ENCODE measurements around the gene ATP12A.

Gene ATP12A

DNA sequence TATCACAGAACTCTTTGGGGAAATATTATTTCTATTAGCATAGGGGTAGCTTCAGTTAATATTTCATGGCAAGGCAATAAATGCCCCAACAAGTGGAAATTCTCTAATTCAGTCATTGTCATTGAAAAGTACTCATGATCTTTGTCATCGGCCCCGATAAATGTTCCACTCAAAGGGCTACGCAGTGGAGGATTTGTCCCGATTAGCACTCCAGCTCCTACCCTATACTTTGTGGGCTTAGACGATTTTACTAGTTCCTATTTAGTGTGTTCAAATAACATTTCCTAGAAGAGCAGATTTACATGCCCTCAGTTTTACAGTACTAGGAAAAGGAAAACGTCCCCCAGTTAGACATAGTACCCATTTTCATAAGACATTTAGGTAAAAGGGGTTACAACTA, 38.0 kb upstream of the ATP12A start:
- H2BK15ac ChIP-seq (ENCODE audit: low read length) = no peak overlapping the region
- H4K91ac ChIP-seq (ENCODE audit: low read depth, low read length, poor library complexity) = no peak overlapping the region
- no peak overlapping the region for H2BK120ac ChIP-seq (ENCODE audit: low read depth, low read length)
- no peaks in the 10 kb centered on the region for H3K4me1 ChIP-seq (ENCODE audit: control insufficient read depth in 2 of 2, insufficient read depth in 1 of 2, low read depth in 1 of 2, low read length in 2 of 2)
- no peak overlapping the region for H3K4me3 ChIP-seq (ENCODE audit: low read length in 2 of 2)
- H3K36me3 ChIP-seq (replicated peaks in 1 of 2; ENCODE audit: control insufficient read depth in 2 of 2, insufficient read depth in 2 of 2, low read length in 2 of 2) = no peaks in the 10 kb centered on the region
- no peak overlapping the region for H3K14ac ChIP-seq (ENCODE audit: low read length)
- no peaks in the 10 kb centered on the region for H3K79me1 ChIP-seq (ENCODE audit: low read depth, low read length)
- H3K4me2 ChIP-seq (ENCODE audit: insufficient read depth, low read length, poor library complexity, severe bottlenecking) = no peak overlapping the region
- no peak overlapping the region for H4K8ac ChIP-seq (ENCODE audit: low read depth, low read length)
- no peak overlapping the region for H2BK5ac ChIP-seq (ENCODE audit: low read length)
- H2BK12ac ChIP-seq (ENCODE audit: low read length) = no peak overlapping the region
- H3K9me3 ChIP-seq (replicated peaks in 1 of 2; ENCODE audit: control insufficient read depth in 2 of 2, insufficient read depth in 1 of 2, low read depth in 1 of 2, low read length in 2 of 2) = no peaks in the 10 kb centered on the region
- H3K23ac ChIP-seq (ENCODE audit: low read depth, low read length, poor library complexity) = no peak overlapping the region
- H3K18ac ChIP-seq (ENCODE audit: low read length) = no peak overlapping the region
- H3K27ac ChIP-seq (replicated peaks; ENCODE audit: low read length) = no peak overlapping the region
- no peaks in the 10 kb centered on the region for H3K27me3 ChIP-seq (ENCODE audit: control insufficient read depth in 3 of 3, insufficient read depth in 3 of 3, low read depth in 1 of 3, low read length in 3 of 3)
- H2AFZ ChIP-seq (ENCODE audit: low read length) = no peak overlapping the region
- no peak overlapping the region for H3K4ac ChIP-seq (ENCODE audit: low read length)
- WGBS, 2 donors (ENCODE audit: extremely low coverage in 2 of 2, insufficient read length in 2 of 2, insufficient replicate concordance in 1 of 2) = no CpG with 5 or more reads among the region's 6 CpGs
- no peak overlapping the region for H3K9ac ChIP-seq (ENCODE audit: low read depth, low read length, poor library complexity)
- no peak for DNase-seq (ENCODE audit: low spot score)
- no peak overlapping the region for H2AK5ac ChIP-seq (ENCODE audit: low read depth, low read length)

DNA sequence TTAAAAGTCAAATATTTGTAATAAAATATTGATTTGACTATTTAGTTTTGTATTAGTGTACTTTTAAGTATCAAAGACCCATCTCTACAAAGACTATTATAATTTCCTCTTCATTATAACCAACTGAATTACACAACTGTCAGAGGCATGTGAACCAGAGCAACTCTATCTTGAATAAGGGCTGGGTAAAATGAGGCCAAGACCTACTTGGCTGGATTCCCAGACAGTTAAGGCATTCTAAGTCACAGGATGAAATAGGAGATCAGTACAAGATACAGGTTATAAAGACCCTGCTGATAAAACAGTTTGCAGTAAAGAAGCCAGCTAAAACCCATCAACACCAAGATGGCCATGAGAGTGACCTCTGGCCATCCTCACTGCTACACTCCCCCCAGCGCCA, 36.2 kb upstream of the ATP12A start:
- H3K9ac ChIP-seq (ENCODE audit: low read depth, low read length, poor library complexity) = no peak overlapping the region
- no peak overlapping the region for H3K4ac ChIP-seq (ENCODE audit: low read length)
- H4K91ac ChIP-seq (ENCODE audit: low read depth, low read length, poor library complexity) = no peak overlapping the region
- no peak overlapping the region for H2BK120ac ChIP-seq (ENCODE audit: low read depth, low read length)
- H3K27me3 ChIP-seq (ENCODE audit: control insufficient read depth in 3 of 3, insufficient read depth in 3 of 3, low read depth in 1 of 3, low read length in 3 of 3) = no peaks in the 10 kb centered on the region
- H3K79me1 ChIP-seq (ENCODE audit: low read depth, low read length) = no peaks in the 10 kb centered on the region
- H3K18ac ChIP-seq (ENCODE audit: low read length) = no peak overlapping the region
- no peaks in the 10 kb centered on the region for H3K36me3 ChIP-seq (replicated peaks in 1 of 2; ENCODE audit: control insufficient read depth in 2 of 2, insufficient read depth in 2 of 2, low read length in 2 of 2)
- no peak overlapping the region for H3K23ac ChIP-seq (ENCODE audit: low read depth, low read length, poor library complexity)
- H3K4me1 ChIP-seq (ENCODE audit: control insufficient read depth in 2 of 2, insufficient read depth in 1 of 2, low read depth in 1 of 2, low read length in 2 of 2) = no peaks in the 10 kb centered on the region
- no peak overlapping the region for H2BK12ac ChIP-seq (ENCODE audit: low read length)
- no CpG with 5 or more reads among the region's 1 CpG for WGBS, 2 donors (ENCODE audit: extremely low coverage in 2 of 2, insufficient read length in 2 of 2, insufficient replicate concordance in 1 of 2)
- DNase-seq (ENCODE audit: low spot score) = no peak
- H2BK15ac ChIP-seq (ENCODE audit: low read length) = no peak overlapping the region
- no peak overlapping the region for H3K27ac ChIP-seq (replicated peaks; ENCODE audit: low read length)
- H3K4me3 ChIP-seq (ENCODE audit: low read length in 2 of 2) = no peak overlapping the region
- no peak overlapping the region for H2BK5ac ChIP-seq (ENCODE audit: low read length)
- no peak overlapping the region for H2AFZ ChIP-seq (ENCODE audit: low read length)
- H2AK5ac ChIP-seq (ENCODE audit: low read depth, low read length) = no peak overlapping the region
- no peak overlapping the region for H3K14ac ChIP-seq (ENCODE audit: low read length)
- no peak overlapping the region for H3K4me2 ChIP-seq (ENCODE audit: insufficient read depth, low read length, poor library complexity, severe bottlenecking)
- no peaks in the 10 kb centered on the region for H3K9me3 ChIP-seq (replicated peaks in 1 of 2; ENCODE audit: control insufficient read depth in 2 of 2, insufficient read depth in 1 of 2, low read depth in 1 of 2, low read length in 2 of 2)
- no peak overlapping the region for H4K8ac ChIP-seq (ENCODE audit: low read depth, low read length)

DNA sequence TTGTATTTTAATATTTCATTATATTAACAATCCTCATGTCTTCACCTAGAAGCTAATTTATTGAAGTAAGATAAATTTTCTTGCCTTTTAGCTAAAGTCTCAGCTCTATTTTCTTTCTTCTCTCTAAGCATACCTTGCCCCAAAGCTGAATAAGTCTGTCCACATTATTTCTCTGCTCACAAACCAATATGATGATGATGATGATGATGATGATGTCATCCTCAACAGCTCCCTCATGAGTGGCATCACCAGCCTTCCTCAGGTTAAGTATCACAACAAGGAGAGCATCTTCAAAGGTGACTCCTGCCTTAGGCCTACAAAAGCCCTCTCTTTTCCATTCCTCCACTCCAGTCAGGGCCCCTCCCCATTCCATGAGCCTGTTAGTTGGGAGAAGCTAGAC, 31.9 kb upstream of the ATP12A start:
- Histone ChIP-seq H3K27me3 (ENCODE audit: control insufficient read depth in 3 of 3, insufficient read depth in 3 of 3, low read depth in 1 of 3, low read length in 3 of 3) (peaks cover 0 to 2% (median 0%) of the 10 kb centered on the region in 3 experiments), H3K9me3 (replicated peaks in 1 of 2; ENCODE audit: control insufficient read depth in 2 of 2, insufficient read depth in 1 of 2, low read depth in 1 of 2, low read length in 2 of 2) (no peaks in the 10 kb centered on the region), H2BK15ac (ENCODE audit: low read length) (no peak overlapping the region), H2BK5ac (ENCODE audit: low read length) (no peak overlapping the region), H2AK5ac (ENCODE audit: low read depth, low read length) (no peak overlapping the region), H3K4me2 (ENCODE audit: insufficient read depth, low read length, poor library complexity, severe bottlenecking) (no peak overlapping the region), H3K4me3 (ENCODE audit: low read length in 2 of 2) (no peak overlapping the region), H3K4ac (ENCODE audit: low read length) (no peak overlapping the region), H3K14ac (ENCODE audit: low read length) (no peak overlapping the region), H3K36me3 (replicated peaks in 1 of 2; ENCODE audit: control insufficient read depth in 2 of 2, insufficient read depth in 2 of 2, low read length in 2 of 2) (no peaks in the 10 kb centered on the region), H4K8ac (ENCODE audit: low read depth, low read length) (no peak overlapping the region), H3K23ac (ENCODE audit: low read depth, low read length, poor library complexity) (no peak overlapping the region), H2BK120ac (ENCODE audit: low read depth, low read length) (no peak overlapping the region), H3K79me1 (ENCODE audit: low read depth, low read length) (no peaks in the 10 kb centered on the region), H2BK12ac (ENCODE audit: low read length) (no peak overlapping the region), H3K27ac (replicated peaks; ENCODE audit: low read length) (no peak overlapping the region), H3K9ac (ENCODE audit: low read depth, low read length, poor library complexity) (no peak overlapping the region), H3K4me1 (ENCODE audit: control insufficient read depth in 2 of 2, insufficient read depth in 1 of 2, low read depth in 1 of 2, low read length in 2 of 2) (no peaks in the 10 kb centered on the region), H3K18ac (ENCODE audit: low read length) (no peak overlapping the region), H4K91ac (ENCODE audit: low read depth, low read length, poor library complexity) (no peak overlapping the region), H2AFZ (ENCODE audit: low read length) (no peak overlapping the region)
- no peak for DNase-seq (ENCODE audit: low spot score)

DNA sequence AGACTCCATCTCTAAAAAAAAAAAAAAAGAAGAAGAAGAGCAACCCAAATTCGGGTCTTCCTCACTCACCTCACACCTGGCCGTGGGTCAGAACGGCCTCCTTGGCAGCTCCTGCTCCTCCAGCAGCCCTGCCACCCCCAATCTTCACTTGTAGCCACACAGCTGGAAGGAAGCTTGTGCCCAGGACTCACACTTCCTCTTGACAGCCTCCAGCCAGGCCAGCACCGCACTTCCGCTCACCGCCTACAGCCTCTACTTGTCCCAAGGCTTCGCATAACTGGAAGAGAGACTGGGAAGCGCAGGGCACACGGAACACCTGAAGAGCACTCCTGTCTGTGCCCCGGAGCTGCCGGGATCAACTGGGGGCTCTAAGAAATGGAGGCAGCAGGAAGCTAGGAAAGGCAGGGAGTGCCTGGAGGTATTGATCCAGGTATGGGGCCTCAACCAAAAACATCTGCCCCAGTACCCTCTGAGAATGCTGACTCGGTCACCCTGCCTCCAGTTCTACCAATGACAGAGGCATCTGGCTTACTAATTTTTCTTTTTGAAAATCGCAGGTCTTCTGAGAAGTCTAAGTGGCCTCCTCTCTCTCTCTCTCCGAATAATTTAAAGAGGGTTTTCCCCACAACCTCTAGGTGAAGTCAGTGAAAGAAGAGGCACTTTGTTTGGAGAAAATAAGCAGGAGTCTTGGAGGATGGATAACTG, 31.1 kb upstream of the ATP12A start:
- Histone ChIP-seq H3K4me3 (ENCODE audit: low read length in 2 of 2) (peak overlapping the region in 1 of 2 donors; percentile 11), H3K79me1 (ENCODE audit: low read depth, low read length) (no peaks in the 10 kb centered on the region), H3K23ac (ENCODE audit: low read depth, low read length, poor library complexity) (no peak overlapping the region), H3K18ac (ENCODE audit: low read length) (peak overlapping the region; percentile 78), H2BK5ac (ENCODE audit: low read length) (peak overlapping the region; percentile 42), H2BK120ac (ENCODE audit: low read depth, low read length) (no peak overlapping the region), H3K4me1 (ENCODE audit: control insufficient read depth in 2 of 2, insufficient read depth in 1 of 2, low read depth in 1 of 2, low read length in 2 of 2) (no peaks in the 10 kb centered on the region), H3K9me3 (replicated peaks in 1 of 2; ENCODE audit: control insufficient read depth in 2 of 2, insufficient read depth in 1 of 2, low read depth in 1 of 2, low read length in 2 of 2) (no peaks in the 10 kb centered on the region), H2BK15ac (ENCODE audit: low read length) (peak overlapping the region; percentile 45), H4K8ac (ENCODE audit: low read depth, low read length) (no peak overlapping the region), H2AK5ac (ENCODE audit: low read depth, low read length) (no peak overlapping the region), H4K91ac (ENCODE audit: low read depth, low read length, poor library complexity) (no peak overlapping the region), H2BK12ac (ENCODE audit: low read length) (no peak overlapping the region), H3K4me2 (ENCODE audit: insufficient read depth, low read length, poor library complexity, severe bottlenecking) (no peak overlapping the region), H3K14ac (ENCODE audit: low read length) (peak overlapping the region; percentile 9), H3K4ac (ENCODE audit: low read length) (no peak overlapping the region), H3K27me3 (ENCODE audit: control insufficient read depth in 3 of 3, insufficient read depth in 3 of 3, low read depth in 1 of 3, low read length in 3 of 3) (peaks cover 0 to 2% (median 0%) of the 10 kb centered on the region in 3 experiments), H3K36me3 (replicated peaks in 1 of 2; ENCODE audit: control insufficient read depth in 2 of 2, insufficient read depth in 2 of 2, low read length in 2 of 2) (no peaks in the 10 kb centered on the region), H2AFZ (ENCODE audit: low read length) (peak overlapping the region; percentile 15), H3K27ac (replicated peaks; ENCODE audit: low read length) (no peak overlapping the region), H3K9ac (ENCODE audit: low read depth, low read length, poor library complexity) (no peak overlapping the region)
- no CpG with 5 or more reads among the region's 14 CpGs for WGBS, 2 donors (ENCODE audit: extremely low coverage in 2 of 2, insufficient read length in 2 of 2, insufficient replicate concordance in 1 of 2)
- no peak for DNase-seq (ENCODE audit: low spot score)
